HEK293T (cell line): ENCODE measurements around the gene SIRT7.

Experiments used
- CTCF ChIA-PET: fragments of 350-600 bp; formaldehyde crosslinking; extraction: SDS; loops from one replicate; lab custom pipeline; 2021; ENCODE audit warnings: antibody characterized with exemption, inconsistent platforms; lab: Yijun Ruan, JAX
- POLR2A ChIA-PET: fragments of 350-600 bp; formaldehyde crosslinking; extraction: SDS; loops from one replicate; lab custom pipeline; 2020; ENCODE audit warnings: antibody characterized with exemption, inconsistent platforms; lab: Yijun Ruan, JAX
- DNase-seq: peaks from one replicate; pipeline ENCODE4 v3.0.0; 2012; ENCODE audit warnings: mixed read lengths; ENCODE audit errors: extremely low spot score
- ARNT ChIP-seq: fragments of 450-650 bp; IDR thresholded peaks from 2 replicates; pipeline ENCODE4 v1.6.1; 2017; ENCODE audit warnings: mild to moderate bottlenecking
- BHLHE40 ChIP-seq: fragments of 450-650 bp; IDR thresholded peaks from 2 replicates; pipeline ENCODE4 v1.6.1; 2016; ENCODE audit warnings: mild to moderate bottlenecking, moderate library complexity, borderline replicate concordance
- CTBP1 ChIP-seq: fragments of 450-650 bp; IDR thresholded peaks from 2 replicates; pipeline ENCODE4 v1.6.1; 2016; ENCODE audit warnings: borderline replicate concordance
- ELF4 ChIP-seq: fragments of 450-650 bp; IDR thresholded peaks from 2 replicates; pipeline ENCODE4 v1.6.1; 2017; ENCODE audit warnings: antibody characterized with exemption
- FOXA1 ChIP-seq: fragments of 450-650 bp; IDR thresholded peaks from 2 replicates; pipeline ENCODE4 v1.6.1; 2016; ENCODE audit warnings: mild to moderate bottlenecking
- FOXK2 ChIP-seq: fragments of 450-650 bp; IDR thresholded peaks from 2 replicates; pipeline ENCODE4 v1.6.1; 2016; ENCODE audit warnings: mild to moderate bottlenecking
- FOXM1 ChIP-seq: fragments of 450-650 bp; IDR thresholded peaks from 2 replicates; pipeline ENCODE4 v1.6.1; 2017; ENCODE audit warnings: mild to moderate bottlenecking, borderline replicate concordance
- HDGF ChIP-seq: fragments of 450-650 bp; IDR thresholded peaks from 2 replicates; pipeline ENCODE4 v1.6.1; 2017; ENCODE audit warnings: antibody characterized with exemption, borderline replicate concordance
- L3MBTL2 ChIP-seq: fragments of 450-650 bp; conservative IDR thresholded peaks from 2 replicates; pipeline ENCODE4 v1.6.1; 2016; ENCODE audit warnings: mild to moderate bottlenecking
- LEF1 ChIP-seq: fragments of 450-650 bp; IDR thresholded peaks from 2 replicates; pipeline ENCODE4 v1.6.1; 2017; ENCODE audit warnings: mild to moderate bottlenecking, borderline replicate concordance
- NFRKB ChIP-seq: fragments of 450-650 bp; IDR thresholded peaks from 2 replicates; pipeline ENCODE4 v1.6.1; 2016; ENCODE audit warnings: mild to moderate bottlenecking, moderate library complexity
- SP1 ChIP-seq: fragments of 450-650 bp; IDR thresholded peaks from 2 replicates; pipeline ENCODE4 v1.6.1; 2017
- SUZ12 ChIP-seq: fragments of 450-650 bp; IDR thresholded peaks from 2 replicates; pipeline ENCODE4 v1.6.1; 2016; ENCODE audit warnings: mild to moderate bottlenecking
- TARDBP ChIP-seq: fragments of 450-650 bp; IDR thresholded peaks from 2 replicates; pipeline ENCODE4 v1.6.1; 2016
- ZNF384 ChIP-seq: fragments of 450-650 bp; IDR thresholded peaks from 2 replicates; pipeline ENCODE4 v1.6.1; 2016
- TF ChIP-seq, protein P1 (sequence below): fragments of 450-650 bp; IDR thresholded peaks from 2 replicates; pipeline ENCODE4 v1.6.1; 2016

SIRT7 gene

DNA sequence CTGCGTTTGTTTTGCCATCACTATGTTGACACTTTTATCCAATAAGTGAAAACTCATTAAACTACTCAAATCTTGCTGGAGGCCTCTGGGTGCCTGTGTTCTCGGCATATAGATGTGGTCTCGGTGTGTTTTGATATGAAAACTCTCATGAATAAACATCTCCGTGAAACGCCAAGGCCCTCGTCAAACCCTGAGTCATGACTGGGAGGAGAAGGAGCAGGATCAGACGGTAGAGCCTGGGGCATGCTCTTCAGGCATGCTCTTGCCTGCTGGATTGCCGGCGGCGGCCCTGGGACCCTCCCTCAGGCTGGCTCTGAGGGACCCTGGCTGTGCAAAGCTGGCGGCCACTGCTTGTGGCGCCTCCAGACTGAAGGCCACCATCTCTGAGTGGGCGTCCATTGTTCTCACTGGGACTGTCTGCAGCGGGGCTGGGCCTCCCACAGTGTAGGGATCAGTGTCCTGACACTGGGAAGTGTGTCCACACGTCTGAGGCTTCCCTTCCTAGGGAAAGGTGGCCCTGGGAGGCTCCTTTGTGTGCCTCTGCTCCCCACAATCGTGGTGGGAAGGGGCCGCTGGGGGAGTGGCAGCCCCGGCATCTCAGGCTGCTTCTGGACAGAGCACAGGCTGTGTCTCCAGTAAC, 17.7 kb downstream of the SIRT7 start:
- ChIA-PET POLR2A (no interaction called here), CTCF (no interaction called here)
- DNase-seq, result no peak
- TF ChIP-seq TARDBP (no peak), LEF1 (no peak), ELF4 (no peak), FOXM1 (no peak), ARNT (no peak), L3MBTL2 (no peak), SP1 (no peak), FOXK2 (no peak), BHLHE40 (no peak), CTBP1 (no peak), ZNF384 (no peak), SUZ12 (no peak), HDGF (no peak), FOXA1 (no peak), NFRKB (no peak)
- TF ChIP-seq, protein P1, sequence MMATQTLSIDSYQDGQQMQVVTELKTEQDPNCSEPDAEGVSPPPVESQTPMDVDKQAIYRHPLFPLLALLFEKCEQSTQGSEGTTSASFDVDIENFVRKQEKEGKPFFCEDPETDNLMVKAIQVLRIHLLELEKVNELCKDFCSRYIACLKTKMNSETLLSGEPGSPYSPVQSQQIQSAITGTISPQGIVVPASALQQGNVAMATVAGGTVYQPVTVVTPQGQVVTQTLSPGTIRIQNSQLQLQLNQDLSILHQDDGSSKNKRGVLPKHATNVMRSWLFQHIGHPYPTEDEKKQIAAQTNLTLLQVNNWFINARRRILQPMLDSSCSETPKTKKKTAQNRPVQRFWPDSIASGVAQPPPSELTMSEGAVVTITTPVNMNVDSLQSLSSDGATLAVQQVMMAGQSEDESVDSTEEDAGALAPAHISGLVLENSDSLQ, result no peak

DNA sequence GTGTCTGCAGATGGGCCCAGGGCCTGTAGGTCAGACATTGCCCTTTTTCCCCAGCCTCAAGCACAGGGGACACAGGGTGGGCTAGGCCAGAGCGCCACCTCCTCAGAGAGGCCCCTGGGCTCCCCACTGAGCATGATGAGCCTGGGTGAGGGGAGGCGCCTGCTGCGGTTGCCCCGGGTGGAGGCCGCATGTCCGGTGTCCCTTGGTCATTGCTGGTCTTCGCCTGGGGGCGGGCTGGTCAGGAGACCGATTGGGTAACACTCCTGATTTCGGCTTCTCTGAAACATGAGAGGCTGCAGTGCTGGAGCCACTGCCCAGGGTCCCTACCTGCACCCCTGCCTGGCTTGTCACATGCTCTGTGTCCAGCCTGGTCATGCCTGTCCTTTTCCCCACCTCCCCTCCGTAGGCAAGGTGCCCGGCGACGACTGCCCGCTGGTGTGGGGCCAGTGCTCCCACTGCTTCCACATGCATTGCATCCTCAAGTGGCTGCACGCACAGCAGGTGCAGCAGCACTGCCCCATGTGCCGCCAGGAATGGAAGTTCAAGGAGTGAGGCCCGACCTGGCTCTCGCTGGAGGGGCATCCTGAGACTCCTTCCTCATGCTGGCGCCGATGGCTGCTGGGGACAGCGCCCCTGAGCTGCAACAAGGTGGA, 18.3 kb downstream of the SIRT7 start:
- TF ChIP-seq TARDBP (no peak), L3MBTL2 (no peak), ARNT (no peak), FOXM1 (no peak), LEF1 (no peak), FOXK2 (no peak), FOXA1 (no peak), HDGF (no peak)
- TF ChIP-seq, protein P1, result no peak
- ChIA-PET POLR2A (no interaction called here), CTCF (no interaction called here)
- DNase-seq, result no peak

DNA sequence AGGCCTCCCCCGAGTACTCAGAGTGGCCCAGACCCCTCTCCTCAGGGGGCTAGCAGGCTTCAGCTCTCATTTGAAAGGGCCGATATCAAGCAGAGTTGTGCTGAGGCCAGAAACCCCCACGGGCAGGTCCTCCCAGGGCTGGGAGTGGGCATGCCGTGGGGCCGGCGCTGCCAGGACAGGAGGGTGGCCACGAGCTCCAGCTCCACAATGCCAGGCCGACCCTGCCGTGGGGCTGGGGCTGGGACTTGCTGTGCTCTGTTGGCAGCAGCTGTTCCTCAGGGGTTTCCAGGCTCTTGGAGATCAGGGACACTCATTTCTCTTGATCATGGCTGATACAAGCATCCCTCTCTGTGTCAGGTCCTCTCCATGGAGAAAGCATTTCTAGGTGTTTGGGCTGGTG, 19.1 kb downstream of the SIRT7 start:
- ChIA-PET POLR2A (no interaction called here), CTCF (no interaction called here)
- no peak for DNase-seq
- TF ChIP-seq SP1, result no peak
- no peak for TF ChIP-seq L3MBTL2
- no peak for TF ChIP-seq ZNF384
- no peak for TF ChIP-seq ARNT

DNA sequence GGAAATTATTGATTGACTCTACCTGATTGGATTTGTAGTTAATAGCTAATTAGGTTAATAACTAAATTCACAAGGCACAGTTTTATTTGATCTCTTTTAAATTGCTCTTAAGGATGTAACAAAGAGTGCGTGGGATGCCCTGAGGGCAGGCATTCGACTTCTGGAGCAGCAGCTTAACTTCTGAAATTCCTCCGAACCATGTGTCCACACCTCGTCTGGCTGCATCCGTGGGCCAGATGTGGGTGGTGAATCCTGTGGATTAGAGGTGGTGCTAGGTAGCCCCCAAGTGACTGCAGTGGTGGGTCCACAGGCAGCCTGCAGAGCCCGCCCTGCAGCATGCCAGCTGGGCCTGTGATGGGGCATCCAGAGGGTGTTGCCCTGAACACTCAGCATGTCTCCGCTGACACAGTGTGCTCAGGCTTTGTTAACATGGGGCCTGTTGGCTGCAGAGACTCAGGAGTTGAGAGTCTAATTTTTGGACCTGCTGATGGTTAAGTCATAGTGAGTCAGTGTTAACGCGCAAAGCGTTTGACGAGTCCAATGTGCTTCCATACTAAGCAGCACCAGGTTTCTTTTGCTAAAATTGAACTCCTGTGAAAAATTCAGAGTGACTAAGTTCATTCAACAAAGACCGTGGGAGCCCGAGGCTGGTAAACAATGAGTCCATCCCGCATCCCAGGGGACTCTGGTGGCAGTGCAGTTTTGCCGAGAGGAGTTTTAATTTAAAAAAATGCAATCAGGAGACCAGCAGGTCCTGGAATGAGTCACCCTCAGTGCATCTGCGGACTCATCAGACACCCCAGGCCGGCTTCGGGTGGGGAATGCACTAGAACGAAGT, 19.7 kb downstream of the SIRT7 start:
- ChIA-PET POLR2A (no interaction called here), CTCF (interaction anchor here (0.6 to 0.9 kb wide), 2 partner anchors 61 to 77 kb away, joined by 3 to 4 read pairs; no protein-coding TSS in a partner anchor)
- no peak for DNase-seq
- no peak for TF ChIP-seq ZNF384
- no peak for TF ChIP-seq NFRKB

GRCh38 chr17:81895400-81895799, 22.6 kb downstream of the SIRT7 start:
- POLR2A ChIA-PET, result no interaction called here
- no peak for DNase-seq
- CTCF ChIA-PET, result no interaction called here
- TF ChIP-seq LEF1, result no peak
- TF ChIP-seq TARDBP, result no peak
- TF ChIP-seq CTBP1, result no peak
- no peak for TF ChIP-seq BHLHE40
- TF ChIP-seq ARNT, result no peak
- no peak for TF ChIP-seq FOXK2
- no peak for TF ChIP-seq SUZ12
- no peak for TF ChIP-seq HDGF
- TF ChIP-seq, protein P1, result no peak
- no peak for TF ChIP-seq SP1
- TF ChIP-seq L3MBTL2, result no peak
- TF ChIP-seq FOXM1, result no peak
- TF ChIP-seq NFRKB, result no peak
- no peak for TF ChIP-seq ZNF384
- no peak for TF ChIP-seq ELF4
- TF ChIP-seq FOXA1, result no peak

GRCh38 chr17:81891303-81891552, 26.7 kb downstream of the SIRT7 start:
- ChIA-PET POLR2A (interaction anchor here (1.0 to 3.7 kb wide), 5 partner anchors 12 to 84 kb away, joined by 3 to 21 read pairs (median 7); partner anchors contain the start of gene ARHGDIA), CTCF (no interaction called here)

More at GRCh38 chr17:81891303-81891552, 26.7 kb downstream of the SIRT7 start:
- TF ChIP-seq ARNT (peak; percentile 22; the same call in 1 of the 2 replicates), L3MBTL2 (no peak)
- DNase-seq, result no peak
